K562 (cell line): ENCODE results near the gene CCDC148. TPM values are rescaled to one million over a fixed set of nuclear protein-coding genes. Genes with fewer than 3 reads are reported as not detected.

Experiments
- ATAC-seq: fragments of 200-7000 bp; cut with Tn5 transposase; 3 replicates; pipeline ENCODE4 v1.9.1; 2020; ENCODE audit warnings: moderate library complexity
- BruUV-seq: library from RNA; stranded (reverse); fragments of 400-500 nt; replicated peaks from 2 replicates; lab custom pipeline; 2021; lab: Mats Ljungman, UMichigan
- CTCF ChIA-PET: fragments of 300-600 bp; formaldehyde crosslinking; extraction: SDS; loops from one replicate; lab custom pipeline; 2021; ENCODE audit warnings: low intra/inter-chr PET ratio; lab: Yijun Ruan, JAX
- POLR2A ChIA-PET: fragments of 300-600, 350-650 bp; sonication (Branson Sonifier 250); formaldehyde crosslinking; extraction: SDS; loops from one replicate; lab custom pipeline; 2021; ENCODE audit warnings: antibody characterized with exemption, inconsistent platforms; lab: Yijun Ruan, JAX
- DNase-seq, 4 experiments: peaks; one replicate each; pipeline versions ENCODE4 v3.0.0 to v3.0.0-alpha.2; 2011 to 2018; ENCODE audit warnings: low spot score in 3 of 4, mixed read lengths in 3 of 4; ENCODE audit errors: extremely low read depth in 1 of 4
- FAIRE-seq: peaks from 2 replicates; lab custom pipeline; 2011; peaks lifted over from hg19 to GRCh38; lab: Jason Lieb, UNC
- H2AFZ ChIP-seq: 2 replicates; pipeline ENCODE4 v1.6.0; 2011; ENCODE audit warnings: low read depth, low read length, control low read depth, inconsistent platforms
- H3K27ac ChIP-seq: fragments of 200-600 bp; 3 replicates; pipeline ENCODE4 v1.8.0; 2011; ENCODE audit warnings: low read depth, mild to moderate bottlenecking, control low read depth, inconsistent platforms, low read length, moderate library complexity, mixed read lengths; ENCODE audit errors: extremely low read depth
- H3K27me3 ChIP-seq, 2 experiments: fragments of 300-600 bp in 1 of 2; 2 replicates in 1 of 2; 3 replicates in 1 of 2; pipeline versions ENCODE4 v1.6.0 to v1.8.0; 2011; ENCODE audit warnings: inconsistent platforms in 2 of 2, low read length in 2 of 2, mild to moderate bottlenecking in 1 of 2, mixed read lengths in 1 of 2, moderate library complexity in 1 of 2; ENCODE audit not compliant: control insufficient read depth in 2 of 2, insufficient read depth in 2 of 2
- H3K36me3 ChIP-seq: fragments of 300-600 bp; 3 replicates; pipeline ENCODE4 v1.8.0; 2011; ENCODE audit warnings: mild to moderate bottlenecking, low read length, inconsistent platforms; ENCODE audit not compliant: control insufficient read depth, insufficient read depth
- H3K4me1 ChIP-seq, 2 experiments: fragments of 200-600 bp in 1 of 2; replicated peaks in 1 of 2; 2 replicates in 1 of 2; 3 replicates in 1 of 2; pipeline versions ENCODE4 v1.5.1 to v1.8.0; 2011; ENCODE audit warnings: inconsistent platforms in 2 of 2, low read length in 2 of 2, mild to moderate bottlenecking in 1 of 2, mixed read lengths in 1 of 2, moderate library complexity in 1 of 2; ENCODE audit not compliant: control insufficient read depth in 2 of 2, insufficient read depth in 2 of 2
- H3K4me2 ChIP-seq: 2 replicates; pipeline ENCODE4 v1.6.1; 2011; ENCODE audit warnings: low read length, control low read depth, inconsistent platforms, mixed read lengths; ENCODE audit not compliant: insufficient read depth
- H3K4me3 ChIP-seq: fragments of 200-600 bp; sonication (generic), shearing (Covaris generic); 2 replicates; pipeline ENCODE4 v1.5.1; 2016; ENCODE audit warnings: control low read depth, inconsistent platforms
- H3K79me2 ChIP-seq: fragments of 200-600 bp; 3 replicates; pipeline ENCODE4 v1.8.0; 2011; ENCODE audit warnings: low read length, inconsistent platforms; ENCODE audit not compliant: control insufficient read depth, insufficient read depth
- H3K9ac ChIP-seq, 2 experiments: 2 replicates each; pipeline versions ENCODE4 v1.6.0 to v1.6.1; 2011; ENCODE audit warnings: low read depth in 2 of 2, low read length in 2 of 2, control low read depth in 1 of 2, inconsistent platforms in 1 of 2, mild to moderate bottlenecking in 1 of 2, mixed read lengths in 1 of 2; ENCODE audit not compliant: insufficient read depth in 1 of 2
- H3K9me1 ChIP-seq: one replicate; pipeline ENCODE4 v1.6.0; 2011; ENCODE audit warnings: inconsistent platforms, mild to moderate bottlenecking, low read length, moderate library complexity; ENCODE audit not compliant: control insufficient read depth, insufficient read depth
- H3K9me3 ChIP-seq: replicated peaks from 2 replicates; pipeline ENCODE4 v1.5.1; 2011; ENCODE audit warnings: low read depth, low read length, inconsistent platforms; ENCODE audit not compliant: control insufficient read depth, insufficient read depth
- H4K20me1 ChIP-seq: replicated peaks from 2 replicates; pipeline ENCODE4 v1.6.1; 2011; ENCODE audit warnings: low read length, inconsistent platforms, mixed read lengths; ENCODE audit not compliant: control insufficient read depth, insufficient read depth
- CEBPB ChIP-seq: fragments of 450-650 bp; IDR thresholded peaks from 2 replicates; pipeline ENCODE4 v1.6.1; 2016; ENCODE audit warnings: missing genetic modification characterization, missing compliant biosample characterization
- CEBPG ChIP-seq, 3 experiments: fragments of 200-800 bp in 1 of 3; sonication (Bioruptor generic) in 1 of 3; sonication (generic) in 1 of 3; formaldehyde crosslinking in 1 of 3; IDR thresholded peaks in 2 of 3; conservative IDR thresholded peaks in 1 of 3; 2 replicates each; pipeline versions ENCODE4 v1.6.1 to v1.8.0; 2016 to 2022; ENCODE audit warnings: missing compliant biosample characterization in 2 of 3, missing genetic modification characterization in 2 of 3, mild to moderate bottlenecking in 1 of 3, missing genetic modification reagents in 1 of 3
- MECOM ChIP-seq: fragments of 250-450 bp; sonication (Bioruptor Pico); IDR thresholded peaks from 2 replicates; pipeline ENCODE4 v1.8.0; 2022; ENCODE audit warnings: inconsistent platforms
- MTA3 ChIP-seq: fragments of 450-650 bp; formaldehyde crosslinking; IDR thresholded peaks from 2 replicates; pipeline ENCODE4 v1.6.1; 2017; ENCODE audit warnings: mild to moderate bottlenecking, borderline replicate concordance
- NFXL1 ChIP-seq: fragments of 450-650 bp; formaldehyde crosslinking; IDR thresholded peaks from 2 replicates; pipeline ENCODE4 v1.4.0; 2021; ENCODE audit warnings: mild to moderate bottlenecking
- NRF1 ChIP-seq, 2 experiments: fragments of 450-650 bp; IDR thresholded peaks in 1 of 2; conservative IDR thresholded peaks in 1 of 2; 2 replicates each; pipeline ENCODE4 v1.6.1; 2014; ENCODE audit warnings: mild to moderate bottlenecking in 2 of 2
- REST ChIP-seq, 2 experiments: fragments of 450-650 bp; formaldehyde crosslinking in 1 of 2; IDR thresholded peaks; 2 replicates each; pipeline versions ENCODE4 v1.4.0 to v1.6.1; 2014 to 2020; ENCODE audit warnings: mild to moderate bottlenecking in 2 of 2, borderline replicate concordance in 1 of 2, low read depth in 1 of 2
- TSHZ1 ChIP-seq: fragments of 250-450 bp; sonication (Bioruptor Pico); IDR thresholded peaks from 2 replicates; pipeline ENCODE4 v1.4.0; 2020; ENCODE audit warnings: mild to moderate bottlenecking, moderate library complexity
- WGBS: fragments of 100-300 bp; shearing (Covaris generic); methylation state at CpG from one replicate; pipeline ENCODE4 v1.1.6; 2016; ENCODE audit warnings: low coverage, mixed read lengths; ENCODE audit not compliant: insufficient coverage; ENCODE audit errors: missing lambda C conversion rate; 5-methylcytosine and 5-hydroxymethylcytosine counted together
- in situ Hi-C: fragments of 300-500 bp; cut with MboI; formaldehyde crosslinking; loops from 4 replicates; pipeline ENCODE4 v1.15.0; 2018; ENCODE audit warnings: inconsistent platforms, mixed read lengths
- intact Hi-C: fragments of 100-400 bp; cut with micrococcal nuclease; formaldehyde crosslinking; loops from 2 replicates; pipeline ENCODE4 v1.14.2; 2022
- polyA plus RNA-seq, 8 experiments: library from polyadenylated mRNA; depleted of rRNA in 4 of 8; stranded (reverse) in 5 of 8; unstranded in 3 of 8; fragments of >200 nt; fragmentation: Nextera tagmentation in 2 of 8; fragmentation: Illumina TruSeq in 1 of 8; extraction: Ambion mirVana in 2 of 8; extraction: Trizol in 1 of 8; gene quantifications; 2 replicates each; pipeline versions ENCODE4 v1.2.1 to v1.2.3, GENCODE V29; 2011 to 2014; ENCODE audit warnings: inconsistent platforms in 1 of 8, missing spikeins in 1 of 8
- total RNA-seq, 7 experiments: library from RNA; depleted of rRNA in 6 of 7; stranded (reverse); fragments of >200 nt in 6 of 7; fragmentation: Illumina TruSeq in 2 of 7; extraction: Trizol in 2 of 7; gene quantifications; 2 replicates each; pipeline versions ENCODE4 v1.2.1 to v1.2.3, GENCODE V29; 2011 to 2021; ENCODE audit warnings: low replicate concordance in 1 of 7

Gene CCDC148
- total and polyA plus RNA-seq, 9 of the 15 experiments (the other 6 are each of a cell fraction or from before 2014, with no cell fraction given) = 0.10 to 1.4 (median 0.65) TPM

GRCh38 chr2:158488442-158489216, 32.1 kb upstream of the CCDC148 start:
- Histone ChIP-seq H3K36me3 (no peaks in the 10 kb centered on the region), H3K79me2 (peaks cover 93% of the 10 kb centered on the region), H3K9me3 (no peaks in the 10 kb centered on the region), H3K4me1 (peaks cover 3 to 23% of the 10 kb centered on the region in 2 experiments; a peak in 2 of 5 replicates), H3K4me3 (no peak overlapping the region), H3K27ac (no peak overlapping the region), H3K4me2 (no peak overlapping the region), H2AFZ (no peak overlapping the region), H3K9ac (no peak overlapping the region), H3K27me3 (no peaks in the 10 kb centered on the region), H4K20me1 (peaks cover 15% of the 10 kb centered on the region), H3K9me1 (peaks cover 4% of the 10 kb centered on the region)
- WGBS = 65% methylated on average over 2 of the region's 2 CpGs
- ChIA-PET POLR2A (interaction anchor here (0.9 to 1.1 kb wide), 6 partner anchors 8 to 31 kb away, joined by 3 to 4 read pairs (median 4); no protein-coding TSS in a partner anchor), CTCF (no interaction called here)
- no peak for ATAC-seq
- no peak for DNase-seq
- FAIRE-seq = peak; percentile 23
- in situ Hi-C loops (no loop called here), intact Hi-C loops (no loop called here)
- no TSS peak for BruUV-seq
- TF ChIP-seq CEBPB (tag) (peak; percentile 49), NRF1 (conservative IDR thresholded peaks at IDR 0.05 in 1 of 2, IDR thresholded peaks at IDR 0.05 in 1 of 2) (no peak), CEBPG (CRISPR knock-in tag; IDR thresholded peaks at IDR 0.05) (no peak), CEBPG (tag; conservative IDR thresholded peaks at IDR 0.05 in 1 of 2, IDR thresholded peaks at IDR 0.05 in 1 of 2) (peak; percentile 40 to 85), MECOM (CRISPR knock-in tag) (0 out of 2 replicates have a peak, but pooled peaks have one; percentile 18), REST (IDR thresholded peaks at IDR 0.05; ENCODE audit: borderline replicate concordance) (no peak), REST (CRISPR knock-in tag; IDR thresholded peaks at IDR 0.05; ENCODE audit: low read depth) (no peak), NFXL1 (CRISPR knock-in tag) (no peak), TSHZ1 (CRISPR knock-in tag) (no peak), MTA3 (no peak)
